ENCODE measurements around the gene DNAH14.
"Not testable (repeated sequence)": the region's sequence is repeated elsewhere in the genome, so short reads cannot be mapped to it uniquely, and the experiment has no call there.

The DNAH14 gene

DNA sequence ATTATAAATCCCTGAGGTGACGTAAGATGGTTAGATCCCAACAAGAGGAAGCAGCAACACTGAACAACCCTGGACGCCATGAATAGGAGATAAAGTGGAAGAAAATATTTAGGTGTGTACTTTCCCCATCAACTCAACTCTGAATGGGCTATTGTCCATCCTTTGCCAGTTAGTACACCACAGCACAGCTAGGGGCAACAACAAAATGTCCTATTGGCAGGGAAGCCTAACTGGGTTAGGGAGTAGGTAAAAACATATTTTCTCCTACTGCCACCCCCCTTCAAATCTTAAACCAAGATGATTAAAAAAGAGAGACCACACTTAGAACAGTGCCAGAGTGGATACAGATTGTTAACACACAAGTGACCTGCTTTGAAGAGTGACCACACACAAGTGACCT is 278.3 kb downstream of the DNAH14 start:
- Histone ChIP-seq H3K9ac (ENCODE audit: low read depth, low read length) (no peak overlapping the region), H3K9me3 (ENCODE audit: control insufficient read depth, insufficient read depth, low read length) (peaks cover 13% of the 10 kb centered on the region), H3K27ac (ENCODE audit: low read depth, low read length) (no peak overlapping the region), H3K4me1 (ENCODE audit: control insufficient read depth, insufficient read depth, low read length) (no peaks in the 10 kb centered on the region), H3K27me3 (ENCODE audit: control insufficient read depth, insufficient read depth, low read length) (no peaks in the 10 kb centered on the region), H3K4me3 (ENCODE audit: low read depth, low read length) (no peak overlapping the region), H3K36me3 (ENCODE audit: control insufficient read depth, insufficient read depth, low read length) (no peaks in the 10 kb centered on the region)

DNA sequence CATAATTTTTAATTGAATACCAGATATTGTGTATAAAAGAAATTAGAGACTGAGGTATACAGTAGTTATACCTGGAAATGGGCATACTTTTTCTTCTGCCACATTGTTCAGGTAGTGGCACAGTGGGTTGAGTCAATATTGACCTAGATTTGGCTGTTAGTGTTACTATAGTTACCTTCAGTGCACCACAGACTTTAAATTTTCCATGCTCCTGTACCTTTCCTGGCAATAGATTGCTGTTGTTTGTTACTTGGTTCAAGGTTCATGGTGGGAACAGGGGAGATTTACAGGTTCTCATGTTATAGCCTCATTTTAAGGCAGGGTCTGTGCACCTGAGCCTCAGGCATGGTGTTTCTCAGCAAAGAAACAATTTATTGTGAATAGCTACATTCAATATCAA is 279.7 kb downstream of the DNAH14 start:
- Histone ChIP-seq H3K4me3 (ENCODE audit: low read depth, low read length) (no peak overlapping the region), H3K4me1 (ENCODE audit: control insufficient read depth, insufficient read depth, low read length) (no peaks in the 10 kb centered on the region), H3K36me3 (ENCODE audit: control insufficient read depth, insufficient read depth, low read length) (no peaks in the 10 kb centered on the region), H3K27ac (ENCODE audit: low read depth, low read length) (no peak overlapping the region), H3K9me3 (ENCODE audit: control insufficient read depth, insufficient read depth, low read length) (peaks cover 13% of the 10 kb centered on the region), H3K9ac (ENCODE audit: low read depth, low read length) (no peak overlapping the region), H3K27me3 (ENCODE audit: control insufficient read depth, insufficient read depth, low read length) (no peaks in the 10 kb centered on the region)

GRCh38 chr1:225210180-225210579 is 280.7 kb downstream of the DNAH14 start:
- not testable (repeated sequence) for H3K9ac ChIP-seq (ENCODE audit: low read depth, low read length); H3K27me3 ChIP-seq (ENCODE audit: control insufficient read depth, insufficient read depth, low read length); H3K4me1 ChIP-seq (ENCODE audit: control insufficient read depth, insufficient read depth, low read length); H3K36me3 ChIP-seq (ENCODE audit: control insufficient read depth, insufficient read depth, low read length); H3K4me3 ChIP-seq (ENCODE audit: low read depth, low read length); H3K27ac ChIP-seq (ENCODE audit: low read depth, low read length)
- H3K9me3 ChIP-seq (ENCODE audit: control insufficient read depth, insufficient read depth, low read length), result peaks cover 13% of the 10 kb centered on the region

DNA sequence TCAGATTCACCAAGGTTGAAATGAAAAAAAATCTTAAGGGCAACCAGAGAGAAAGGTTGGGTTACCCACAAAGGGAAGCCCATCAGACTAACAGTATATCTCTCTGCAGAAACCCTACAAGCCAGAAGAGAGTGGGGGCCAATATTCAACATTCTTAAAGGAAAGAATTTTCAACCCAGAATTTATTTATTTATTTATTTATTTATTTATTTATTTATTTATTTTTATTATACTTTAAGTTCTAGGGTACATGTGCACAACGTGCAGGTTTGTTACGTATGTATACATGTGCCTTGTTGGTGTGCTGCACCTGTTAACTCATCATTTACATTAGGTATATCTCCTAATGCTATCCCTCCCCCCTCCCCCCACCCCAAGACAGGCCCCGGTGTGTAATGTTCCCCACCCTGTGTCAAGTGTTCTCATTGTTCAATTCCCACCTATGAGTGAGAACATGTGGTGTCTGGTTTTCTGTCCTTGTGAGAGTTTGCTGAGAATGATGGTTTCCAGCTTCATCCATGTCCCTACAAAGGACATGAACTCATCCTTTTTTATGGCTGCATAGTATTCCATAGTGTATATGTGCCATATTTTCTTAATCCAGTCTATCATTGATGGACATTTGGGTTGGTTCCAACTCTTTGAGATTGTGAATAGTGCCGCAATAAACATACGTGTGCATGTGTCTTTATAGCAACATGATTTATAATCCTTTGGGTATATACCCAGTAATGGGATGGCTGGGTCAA is 282.4 kb downstream of the DNAH14 start:
- H3K27me3 ChIP-seq (ENCODE audit: control insufficient read depth, insufficient read depth, low read length); H3K27ac ChIP-seq (ENCODE audit: low read depth, low read length); H3K36me3 ChIP-seq (ENCODE audit: control insufficient read depth, insufficient read depth, low read length); H3K9ac ChIP-seq (ENCODE audit: low read depth, low read length); H3K4me3 ChIP-seq (ENCODE audit: low read depth, low read length); H3K4me1 ChIP-seq (ENCODE audit: control insufficient read depth, insufficient read depth, low read length): not testable (repeated sequence)
- H3K9me3 ChIP-seq (ENCODE audit: control insufficient read depth, insufficient read depth, low read length), result peaks cover 11% of the 10 kb centered on the region

DNA sequence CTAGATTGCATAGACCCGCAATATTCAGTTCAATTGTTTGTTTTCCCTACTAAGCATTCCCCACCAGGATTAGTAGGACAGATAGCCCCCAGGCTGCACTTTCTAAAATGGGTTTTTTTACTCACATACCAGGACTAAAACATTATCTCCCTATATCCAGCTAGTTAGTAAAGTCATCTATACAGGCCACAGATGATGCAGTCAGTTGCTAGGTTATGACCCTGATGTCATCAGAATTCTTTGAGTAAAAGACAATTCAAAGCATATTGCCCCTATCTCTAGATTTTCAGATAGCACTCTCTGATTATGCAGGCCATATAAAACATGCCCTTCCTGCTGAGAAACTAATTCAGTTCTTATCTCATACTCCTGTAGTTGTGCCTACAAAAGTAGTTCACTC is 294.8 kb downstream of the DNAH14 start:
- no peak overlapping the region for H3K9ac ChIP-seq (ENCODE audit: low read depth, low read length)
- no peaks in the 10 kb centered on the region for H3K36me3 ChIP-seq (ENCODE audit: control insufficient read depth, insufficient read depth, low read length)
- no peak overlapping the region for H3K27ac ChIP-seq (ENCODE audit: low read depth, low read length)
- H3K9me3 ChIP-seq (ENCODE audit: control insufficient read depth, insufficient read depth, low read length), result no peaks in the 10 kb centered on the region
- no peaks in the 10 kb centered on the region for H3K4me1 ChIP-seq (ENCODE audit: control insufficient read depth, insufficient read depth, low read length)
- H3K27me3 ChIP-seq (ENCODE audit: control insufficient read depth, insufficient read depth, low read length), result no peaks in the 10 kb centered on the region
- no peak overlapping the region for H3K4me3 ChIP-seq (ENCODE audit: low read depth, low read length)

- Histone ChIP-seq H3K4me3 (ENCODE audit: low read depth, low read length) (no peak overlapping the region), H3K36me3 (ENCODE audit: control insufficient read depth, insufficient read depth, low read length) (no peaks in the 10 kb centered on the region), H3K27me3 (ENCODE audit: control insufficient read depth, insufficient read depth, low read length) (no peaks in the 10 kb centered on the region), H3K27ac (ENCODE audit: low read depth, low read length) (no peak overlapping the region), H3K9me3 (ENCODE audit: control insufficient read depth, insufficient read depth, low read length) (no peaks in the 10 kb centered on the region), H3K4me1 (ENCODE audit: control insufficient read depth, insufficient read depth, low read length) (no peaks in the 10 kb centered on the region), H3K9ac (ENCODE audit: low read depth, low read length) (no peak overlapping the region)
These were observed 296.2 kb downstream of the DNAH14 start for GRCh38 chr1:225225681-225226080.

DNA sequence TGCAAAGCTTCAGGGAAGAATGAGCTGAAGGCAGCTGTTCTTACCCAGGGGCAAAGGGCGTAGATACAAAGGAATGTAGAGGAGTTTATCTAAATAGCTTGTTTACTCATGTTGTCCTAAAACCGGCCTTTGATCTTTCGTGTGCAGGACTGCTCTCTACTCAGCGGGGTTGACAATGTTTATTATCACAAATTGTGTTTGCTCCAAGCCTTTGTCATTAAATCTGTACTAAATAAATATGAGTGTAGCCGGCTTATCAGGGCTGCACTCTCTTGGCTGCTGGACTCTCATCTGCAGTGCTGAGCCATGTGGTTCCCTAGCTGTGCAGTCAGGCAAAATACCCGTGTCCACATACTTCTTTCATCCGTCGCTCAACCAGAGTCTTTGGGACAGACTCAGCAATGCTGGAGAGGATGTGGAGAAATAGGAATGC is 299.4 kb downstream of the DNAH14 start:
- H3K4me3 ChIP-seq (ENCODE audit: low read depth, low read length), result no peak overlapping the region
- H3K36me3 ChIP-seq (ENCODE audit: control insufficient read depth, insufficient read depth, low read length), result no peaks in the 10 kb centered on the region
- H3K27me3 ChIP-seq (ENCODE audit: control insufficient read depth, insufficient read depth, low read length), result no peaks in the 10 kb centered on the region
- no peaks in the 10 kb centered on the region for H3K9me3 ChIP-seq (ENCODE audit: control insufficient read depth, insufficient read depth, low read length)
- H3K9ac ChIP-seq (ENCODE audit: low read depth, low read length), result no peak overlapping the region
- H3K27ac ChIP-seq (ENCODE audit: low read depth, low read length), result no peak overlapping the region
- H3K4me1 ChIP-seq (ENCODE audit: control insufficient read depth, insufficient read depth, low read length), result no peaks in the 10 kb centered on the region

DNA sequence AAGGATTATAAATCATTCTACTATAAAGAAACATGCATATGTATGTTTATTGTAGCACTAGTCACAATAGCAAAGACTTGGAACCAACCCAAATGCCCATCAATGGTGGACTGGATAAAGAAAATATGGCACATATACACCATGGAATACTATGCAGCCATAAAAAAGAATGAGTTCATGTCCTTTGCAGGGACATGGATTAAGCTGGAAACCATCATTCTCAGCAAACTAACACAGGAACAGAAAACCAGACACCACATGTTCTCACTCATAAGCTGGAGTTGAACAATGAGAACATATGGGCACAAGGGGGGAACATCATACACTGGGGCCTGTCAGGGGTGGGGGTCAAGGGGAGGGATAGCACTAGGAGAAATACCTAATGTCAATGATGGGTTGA is 300.0 kb downstream of the DNAH14 start:
- H3K27me3 ChIP-seq (ENCODE audit: control insufficient read depth, insufficient read depth, low read length); H3K27ac ChIP-seq (ENCODE audit: low read depth, low read length): not testable (repeated sequence)

GRCh38 chr1:225230483-225230882 is 301.0 kb downstream of the DNAH14 start:
- Histone ChIP-seq H3K4me1 (ENCODE audit: control insufficient read depth, insufficient read depth, low read length) (no peaks in the 10 kb centered on the region), H3K27me3 (ENCODE audit: control insufficient read depth, insufficient read depth, low read length) (no peaks in the 10 kb centered on the region), H3K4me3 (ENCODE audit: low read depth, low read length) (no peak overlapping the region), H3K9ac (ENCODE audit: low read depth, low read length) (no peak overlapping the region), H3K36me3 (ENCODE audit: control insufficient read depth, insufficient read depth, low read length) (no peaks in the 10 kb centered on the region), H3K27ac (ENCODE audit: low read depth, low read length) (no peak overlapping the region), H3K9me3 (ENCODE audit: control insufficient read depth, insufficient read depth, low read length) (no peaks in the 10 kb centered on the region)

More for the DNA sequence above, 300.0 kb downstream of the DNAH14 start:
- H3K36me3 ChIP-seq (ENCODE audit: control insufficient read depth, insufficient read depth, low read length); H3K9me3 ChIP-seq (ENCODE audit: control insufficient read depth, insufficient read depth, low read length); H3K9ac ChIP-seq (ENCODE audit: low read depth, low read length); H3K4me1 ChIP-seq (ENCODE audit: control insufficient read depth, insufficient read depth, low read length); H3K4me3 ChIP-seq (ENCODE audit: low read depth, low read length): not testable (repeated sequence)

DNA sequence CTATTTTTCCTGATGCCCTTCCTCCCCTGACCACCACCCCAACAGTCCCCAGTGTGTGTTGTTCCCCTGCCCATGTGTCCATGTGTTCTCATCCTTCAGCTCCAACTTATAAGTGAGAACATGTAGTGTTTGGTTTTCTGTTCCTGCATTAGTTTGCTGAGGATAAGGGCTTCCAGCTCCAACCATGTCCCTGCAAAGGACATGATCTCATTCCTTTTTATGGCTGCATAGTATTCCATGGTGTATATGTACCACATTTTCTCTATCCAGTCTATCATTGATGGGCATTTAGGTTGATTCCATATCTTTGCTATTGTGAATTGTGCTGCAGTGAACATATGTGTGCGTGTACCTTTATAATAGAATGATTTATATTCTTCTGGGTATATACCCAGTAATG is 303.5 kb downstream of the DNAH14 start:
- not testable (repeated sequence) for H3K27ac ChIP-seq (ENCODE audit: low read depth, low read length); H3K4me3 ChIP-seq (ENCODE audit: low read depth, low read length); H3K9me3 ChIP-seq (ENCODE audit: control insufficient read depth, insufficient read depth, low read length); H3K27me3 ChIP-seq (ENCODE audit: control insufficient read depth, insufficient read depth, low read length); H3K9ac ChIP-seq (ENCODE audit: low read depth, low read length); H3K4me1 ChIP-seq (ENCODE audit: control insufficient read depth, insufficient read depth, low read length); H3K36me3 ChIP-seq (ENCODE audit: control insufficient read depth, insufficient read depth, low read length)

DNA sequence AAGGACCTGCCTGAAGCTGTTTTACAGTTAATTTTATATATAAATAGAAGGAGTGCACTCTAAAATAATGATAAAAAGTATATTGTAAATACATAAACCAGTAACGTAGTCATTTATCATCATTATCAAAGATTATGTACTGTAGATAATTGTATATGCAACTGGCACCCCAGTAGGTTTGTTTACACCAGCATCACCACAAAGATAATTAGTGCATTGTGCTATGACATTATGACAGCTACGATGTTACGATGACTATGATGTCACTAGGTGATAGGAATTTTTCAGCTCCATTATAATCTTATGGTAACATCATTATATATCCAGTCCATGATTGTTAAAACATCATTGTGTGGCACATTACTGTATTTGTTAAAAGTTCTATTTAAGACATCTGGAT is 313.1 kb downstream of the DNAH14 start:
- H3K36me3 ChIP-seq (ENCODE audit: control insufficient read depth, insufficient read depth, low read length), result no peaks in the 10 kb centered on the region
- H3K9ac ChIP-seq (ENCODE audit: low read depth, low read length), result no peak overlapping the region
- peaks cover 4% of the 10 kb centered on the region; the same call in 1 of the 2 replicates for H3K9me3 ChIP-seq (ENCODE audit: control insufficient read depth, insufficient read depth, low read length)
- no peaks in the 10 kb centered on the region for H3K27me3 ChIP-seq (ENCODE audit: control insufficient read depth, insufficient read depth, low read length)
- no peaks in the 10 kb centered on the region for H3K4me1 ChIP-seq (ENCODE audit: control insufficient read depth, insufficient read depth, low read length)
- no peak overlapping the region for H3K27ac ChIP-seq (ENCODE audit: low read depth, low read length)
- no peak overlapping the region for H3K4me3 ChIP-seq (ENCODE audit: low read depth, low read length)

Measured in HUES48 (cell line).